ENCODE measurements around the gene MORF4L1.
"Not testable (repeated sequence)": the region's sequence is repeated elsewhere in the genome, so short reads cannot be mapped to it uniquely, and the experiment has no call there.

DNA sequence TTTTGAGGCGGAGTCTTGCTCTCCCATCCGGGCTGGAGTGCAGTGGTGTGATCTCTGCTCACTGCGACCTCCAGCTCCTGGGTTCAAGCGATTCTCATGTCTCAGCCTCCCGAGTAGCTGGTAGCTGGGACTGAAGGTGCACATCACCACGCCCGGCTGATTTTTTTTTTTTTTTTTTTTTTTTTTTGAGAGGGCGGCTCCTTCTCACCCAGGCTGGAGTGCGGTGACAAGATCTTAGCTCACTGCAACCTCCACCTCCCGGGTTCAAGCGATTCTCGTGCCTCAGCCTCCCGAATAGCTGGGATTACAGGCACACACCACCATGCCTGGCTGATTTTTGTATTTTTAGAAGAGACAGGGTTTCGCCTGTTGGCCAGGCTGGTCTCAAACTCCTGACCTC, 4.3 kb downstream of the MORF4L1 start:
- not testable (repeated sequence) for TF ChIP-seq EZH2 (IDR thresholded peaks at IDR 0.05; ENCODE audit: borderline replicate concordance, insufficient read depth, low read length, poor library complexity, severe bottlenecking); EP300 (conservative IDR thresholded peaks at IDR 0.05; ENCODE audit: poor library complexity, severe bottlenecking); POLR2AphosphoS5 (IDR thresholded peaks at IDR 0.05)
- TF ChIP-seq, protein P1, sequence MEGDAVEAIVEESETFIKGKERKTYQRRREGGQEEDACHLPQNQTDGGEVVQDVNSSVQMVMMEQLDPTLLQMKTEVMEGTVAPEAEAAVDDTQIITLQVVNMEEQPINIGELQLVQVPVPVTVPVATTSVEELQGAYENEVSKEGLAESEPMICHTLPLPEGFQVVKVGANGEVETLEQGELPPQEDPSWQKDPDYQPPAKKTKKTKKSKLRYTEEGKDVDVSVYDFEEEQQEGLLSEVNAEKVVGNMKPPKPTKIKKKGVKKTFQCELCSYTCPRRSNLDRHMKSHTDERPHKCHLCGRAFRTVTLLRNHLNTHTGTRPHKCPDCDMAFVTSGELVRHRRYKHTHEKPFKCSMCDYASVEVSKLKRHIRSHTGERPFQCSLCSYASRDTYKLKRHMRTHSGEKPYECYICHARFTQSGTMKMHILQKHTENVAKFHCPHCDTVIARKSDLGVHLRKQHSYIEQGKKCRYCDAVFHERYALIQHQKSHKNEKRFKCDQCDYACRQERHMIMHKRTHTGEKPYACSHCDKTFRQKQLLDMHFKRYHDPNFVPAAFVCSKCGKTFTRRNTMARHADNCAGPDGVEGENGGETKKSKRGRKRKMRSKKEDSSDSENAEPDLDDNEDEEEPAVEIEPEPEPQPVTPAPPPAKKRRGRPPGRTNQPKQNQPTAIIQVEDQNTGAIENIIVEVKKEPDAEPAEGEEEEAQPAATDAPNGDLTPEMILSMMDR (IDR thresholded peaks at IDR 0.05; ENCODE audit: poor library complexity, severe bottlenecking): not testable (repeated sequence)
- TF ChIP-seq, protein P2, sequence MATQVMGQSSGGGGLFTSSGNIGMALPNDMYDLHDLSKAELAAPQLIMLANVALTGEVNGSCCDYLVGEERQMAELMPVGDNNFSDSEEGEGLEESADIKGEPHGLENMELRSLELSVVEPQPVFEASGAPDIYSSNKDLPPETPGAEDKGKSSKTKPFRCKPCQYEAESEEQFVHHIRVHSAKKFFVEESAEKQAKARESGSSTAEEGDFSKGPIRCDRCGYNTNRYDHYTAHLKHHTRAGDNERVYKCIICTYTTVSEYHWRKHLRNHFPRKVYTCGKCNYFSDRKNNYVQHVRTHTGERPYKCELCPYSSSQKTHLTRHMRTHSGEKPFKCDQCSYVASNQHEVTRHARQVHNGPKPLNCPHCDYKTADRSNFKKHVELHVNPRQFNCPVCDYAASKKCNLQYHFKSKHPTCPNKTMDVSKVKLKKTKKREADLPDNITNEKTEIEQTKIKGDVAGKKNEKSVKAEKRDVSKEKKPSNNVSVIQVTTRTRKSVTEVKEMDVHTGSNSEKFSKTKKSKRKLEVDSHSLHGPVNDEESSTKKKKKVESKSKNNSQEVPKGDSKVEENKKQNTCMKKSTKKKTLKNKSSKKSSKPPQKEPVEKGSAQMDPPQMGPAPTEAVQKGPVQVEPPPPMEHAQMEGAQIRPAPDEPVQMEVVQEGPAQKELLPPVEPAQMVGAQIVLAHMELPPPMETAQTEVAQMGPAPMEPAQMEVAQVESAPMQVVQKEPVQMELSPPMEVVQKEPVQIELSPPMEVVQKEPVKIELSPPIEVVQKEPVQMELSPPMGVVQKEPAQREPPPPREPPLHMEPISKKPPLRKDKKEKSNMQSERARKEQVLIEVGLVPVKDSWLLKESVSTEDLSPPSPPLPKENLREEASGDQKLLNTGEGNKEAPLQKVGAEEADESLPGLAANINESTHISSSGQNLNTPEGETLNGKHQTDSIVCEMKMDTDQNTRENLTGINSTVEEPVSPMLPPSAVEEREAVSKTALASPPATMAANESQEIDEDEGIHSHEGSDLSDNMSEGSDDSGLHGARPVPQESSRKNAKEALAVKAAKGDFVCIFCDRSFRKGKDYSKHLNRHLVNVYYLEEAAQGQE (IDR thresholded peaks at IDR 0.05; ENCODE audit: borderline replicate concordance): not testable (repeated sequence)
